Stimulated activated naive CD4-positive, alpha-beta T cell treated with Interleukin-2 at 50 U/mL for 16 hours (primary cell): ENCODE measurements around the gene WASF2.
"Not testable (repeated sequence)": the region's sequence is repeated elsewhere in the genome, so short reads cannot be mapped to it uniquely, and the experiment has no call there.

ENCODE experiments used
- DNase-seq: peaks from one replicate; lab custom pipeline; 2025; lab: John Stamatoyannopoulos, UW

Gene WASF2

GRCh38 chr1:27397749-27398148, 92.2 kb downstream of the WASF2 start:
- no peak for DNase-seq

GRCh38 chr1:27397110-27397509, 92.9 kb downstream of the WASF2 start:
- DNase-seq = no peak

- peak; percentile 70 for DNase-seq
Measured at GRCh38 chr1:27395441-27396195, 94.3 kb downstream of the WASF2 start.

GRCh38 chr1:27394925-27395324, 95.0 kb downstream of the WASF2 start:
- no peak for DNase-seq

- no peak for DNase-seq
Measured at GRCh38 chr1:27394282-27394658, 95.7 kb downstream of the WASF2 start.

GRCh38 chr1:27393641-27394281, 96.2 kb downstream of the WASF2 start:
- DNase-seq = no peak

GRCh38 chr1:27392778-27393635, 97.0 kb downstream of the WASF2 start:
- no peak for DNase-seq

GRCh38 chr1:27392096-27392777, 97.7 kb downstream of the WASF2 start, which contains the start of gene GPR3:
Gene GPR3 (plus strand): TSS chr1:27392622. CDS start chr1:27393799, 1,177 bp downstream.
- DNase-seq = peak; percentile 89

GRCh38 chr1:27391511-27392095, 98.4 kb downstream of the WASF2 start:
- DNase-seq = no peak

GRCh38 chr1:27388337-27389005, 101.5 kb downstream of the WASF2 start:
- DNase-seq = peak; percentile 60

GRCh38 chr1:27384797-27385196, 105.2 kb downstream of the WASF2 start:
- DNase-seq = not testable (repeated sequence)

- no peak for DNase-seq
Measured at GRCh38 chr1:27383661-27384060, 106.3 kb downstream of the WASF2 start.

GRCh38 chr1:27383039-27383605, 106.8 kb downstream of the WASF2 start, which contains the start of gene CD164L2:
Gene CD164L2 (minus strand): TSS chr1:27383333. CDS start chr1:27383239, 94 bp downstream.
- DNase-seq = peak; percentile 36

GRCh38 chr1:27381969-27382762, 107.8 kb downstream of the WASF2 start:
- DNase-seq = no peak

GRCh38 chr1:27380766-27381733, 108.9 kb downstream of the WASF2 start:
- no peak for DNase-seq

GRCh38 chr1:27380224-27380623, 109.7 kb downstream of the WASF2 start:
- no peak for DNase-seq

- DNase-seq = no peak
Measured at GRCh38 chr1:27379564-27380122, 110.3 kb downstream of the WASF2 start.
